DMS53 treated with DMSO at 0.1 percent for 48 hours (cell line): ENCODE measurements around the gene BTK.
"Not testable (repeated sequence)": the region's sequence is repeated elsewhere in the genome, so short reads cannot be mapped to it uniquely, and the experiment has no call there.

Experiments
- DNase-seq: peaks from one replicate; lab custom pipeline; 2025; ENCODE audit not compliant: unreplicated experiment; lab: John Stamatoyannopoulos, UW

Gene BTK

GRCh38 chrX:101347859-101348451 is 38.0 kb downstream of the BTK start:
- no peak for DNase-seq

GRCh38 chrX:101337776-101338271 is 48.2 kb downstream of the BTK start:
- no peak for DNase-seq

GRCh38 chrX:101334310-101334709 is 51.7 kb downstream of the BTK start:
- DNase-seq: not testable (repeated sequence)

- DNase-seq: not testable (repeated sequence)
Observed at GRCh38 chrX:101326600-101326999, 59.4 kb downstream of the BTK start.

- no peak for DNase-seq
Observed at GRCh38 chrX:101303790-101304189, 82.2 kb downstream of the BTK start.
